ENCODE measurements around the gene EVA1C. TPM values are rescaled to one million over a fixed set of nuclear protein-coding genes. Genes with fewer than 3 reads are reported as not detected.
"Not testable (repeated sequence)": the region's sequence is repeated elsewhere in the genome, so short reads cannot be mapped to it uniquely, and the experiment has no call there.

EVA1C gene
- total RNA-seq, 1 experiment from 2014 or later: 0.98 TPM

- Mint-ChIP-seq H3K4me1 (peaks cover 6 to 13% of the 10 kb centered on the region in 2 experiments; a peak in 3 of 4 replicates), H3K27ac (peak overlapping the region in 1 of 3 experiments; percentile 15; a peak in 1 of 7 replicates)
- H2BK20ac ChIP-seq (ENCODE audit: low read depth, low read length, poor library complexity, severe bottlenecking); DNase-seq; H3K4me1 ChIP-seq (ENCODE audit: insufficient read depth, low read length); H2AFZ ChIP-seq (ENCODE audit: low read length); H2BK12ac ChIP-seq (ENCODE audit: insufficient read length, low read depth, low read length); H3K14ac ChIP-seq (ENCODE audit: insufficient read depth, low read length); H3K9me3 ChIP-seq (ENCODE audit: control insufficient read depth, low read depth, low read length); H3K27me3 Mint-ChIP-seq (ENCODE audit: low read depth); H3K9ac ChIP-seq (ENCODE audit: extremely low read depth, insufficient read length, low read length); H4K8ac ChIP-seq (replicated peaks; ENCODE audit: insufficient read length, low read depth, low read length); H3K79me1 ChIP-seq (ENCODE audit: insufficient read depth, low read depth, low read length, poor library complexity, severe bottlenecking); H3T11ph ChIP-seq (ENCODE audit: low read length); H3K18ac ChIP-seq (ENCODE audit: insufficient read length, low read depth, low read length); H4K91ac ChIP-seq (ENCODE audit: insufficient read length, low read depth, low read length); H3K4me3 Mint-ChIP-seq; H3K4ac ChIP-seq (ENCODE audit: low read depth, low read length); H3K36me3 Mint-ChIP-seq (ENCODE audit: insufficient read depth in 1 of 3, low read depth in 3 of 3); H3K23me2 ChIP-seq (ENCODE audit: insufficient read length, low read depth, low read length, poor library complexity, severe bottlenecking); H3K4me2 ChIP-seq (ENCODE audit: insufficient read depth, insufficient read length, low read length); H3K56ac ChIP-seq (ENCODE audit: insufficient read length, low read depth, low read length); H2BK5ac ChIP-seq (ENCODE audit: insufficient read length, low read length); H3K9me3 Mint-ChIP-seq; H4K20me1 ChIP-seq (ENCODE audit: control insufficient read depth, insufficient read depth, insufficient read length); H3K79me2 ChIP-seq (ENCODE audit: insufficient read depth, low read length); H3K27ac ChIP-seq (ENCODE audit: insufficient read length, low read depth, low read length); H3K23ac ChIP-seq (ENCODE audit: insufficient read length, low read depth, low read length); H2AK5ac ChIP-seq (ENCODE audit: insufficient read length, low read length); H4K5ac ChIP-seq (ENCODE audit: insufficient read length, low read depth, low read length); H2BK15ac ChIP-seq (ENCODE audit: low read depth, low read length); H3K27me3 ChIP-seq (ENCODE audit: insufficient read depth, low read length); H2BK120ac ChIP-seq (ENCODE audit: low read depth, low read length, poor library complexity, severe bottlenecking): not testable (repeated sequence)
- WGBS (ENCODE audit: extremely low coverage, insufficient read length, low lambda C conversion rate): no CpG with 5 or more reads among the region's 8 CpGs
Observed at GRCh38 chr21:32452191-32452590, 39.7 kb downstream of the EVA1C start.
